Endothelial cell of umbilical vein (primary cell): ENCODE data around the gene SSMEM1. TPM values are rescaled to one million over a fixed set of nuclear protein-coding genes. Genes with fewer than 3 reads are reported as not detected.

ENCODE experiments used
- BruUV-seq: library from RNA; stranded (reverse); fragments of 400-500 nt; replicated peaks from 2 replicates; lab custom pipeline; 2021; lab: Mats Ljungman, UMichigan
- CTCF ChIA-PET: fragments of 300-600, 350-600 bp; sonication (Branson Sonifier 250); formaldehyde crosslinking; loops from one replicate; lab custom pipeline; 2021; ENCODE audit warnings: antibody characterized with exemption, inconsistent platforms; lab: Charles Lee
- POLR2A ChIA-PET: fragments of 300-600, 350-600 bp; sonication (Branson Sonifier 250); formaldehyde crosslinking; loops from one replicate; lab custom pipeline; 2021; ENCODE audit warnings: antibody characterized with exemption, inconsistent platforms; lab: Charles Lee
- DNase-seq: peaks from one replicate; pipeline ENCODE4 v3.0.0-alpha.2; 2011; ENCODE audit warnings: low read depth, low spot score
- FAIRE-seq: peaks from 2 replicates; lab custom pipeline; 2011; peaks lifted over from hg19 to GRCh38; lab: Jason Lieb, UNC
- H2AFZ ChIP-seq: 2 replicates; pipeline ENCODE4 v1.6.0; 2012; ENCODE audit warnings: low read depth, low read length, control low read depth, inconsistent platforms
- H3K27ac ChIP-seq: 2 replicates; pipeline ENCODE4 v1.5.1; 2011; ENCODE audit warnings: low read depth, mild to moderate bottlenecking, control low read depth, low read length, moderate library complexity; ENCODE audit not compliant: insufficient read depth
- H3K27me3 ChIP-seq, 2 experiments: 2 replicates each; pipeline versions ENCODE4 v1.6.0 to v1.6.1; 2011; ENCODE audit warnings: low read length in 2 of 2, mixed read lengths in 1 of 2; ENCODE audit not compliant: control insufficient read depth in 2 of 2, insufficient read depth in 2 of 2
- H3K36me3 ChIP-seq, 2 experiments: 2 replicates in 1 of 2; 3 replicates in 1 of 2; pipeline ENCODE4 v1.5.1; 2011; ENCODE audit warnings: low read length in 2 of 2, mild to moderate bottlenecking in 1 of 2, moderate library complexity in 1 of 2; ENCODE audit not compliant: control insufficient read depth in 2 of 2, insufficient read depth in 2 of 2; ENCODE audit errors: extremely low read depth in 1 of 2
- H3K4me1 ChIP-seq: 3 replicates; pipeline ENCODE4 v1.5.1; 2011; ENCODE audit warnings: mild to moderate bottlenecking, low read length; ENCODE audit not compliant: control insufficient read depth, insufficient read depth; ENCODE audit errors: extremely low read depth
- H3K4me2 ChIP-seq: 2 replicates; pipeline ENCODE4 v1.6.1; 2011; ENCODE audit warnings: low read length, control low read depth, mixed read lengths; ENCODE audit not compliant: insufficient read depth
- H3K4me3 ChIP-seq, 3 experiments: fragments of 200-600 bp in 1 of 3; sonication (generic), shearing (Covaris generic) in 1 of 3; replicated peaks in 1 of 3; 2 replicates each; pipeline ENCODE4 v1.5.1; 2011 to 2016; ENCODE audit warnings: control low read depth in 3 of 3, low read length in 3 of 3, mild to moderate bottlenecking in 2 of 3, inconsistent platforms in 1 of 3, low read depth in 1 of 3, moderate library complexity in 1 of 3; ENCODE audit not compliant: insufficient read depth in 1 of 3
- H3K79me2 ChIP-seq: 2 replicates; pipeline ENCODE4 v1.6.0; 2012; ENCODE audit warnings: low read length, inconsistent platforms; ENCODE audit not compliant: control insufficient read depth, insufficient read depth
- H3K9ac ChIP-seq: replicated peaks from 2 replicates; pipeline ENCODE3; 2011; ENCODE audit warnings: low read length, control low read depth; ENCODE audit not compliant: insufficient read depth; ENCODE audit errors: extremely low read depth
- H3K9me1 ChIP-seq: replicated peaks from 3 replicates; pipeline ENCODE4 v1.6.0; 2011; ENCODE audit warnings: mild to moderate bottlenecking, low read length; ENCODE audit not compliant: control insufficient read depth, insufficient read depth; ENCODE audit errors: extremely low read depth
- H3K9me3 ChIP-seq: replicated peaks from 2 replicates; pipeline ENCODE4 v1.5.1; 2012; ENCODE audit warnings: low read length, inconsistent platforms; ENCODE audit not compliant: control insufficient read depth, insufficient read depth
- H4K20me1 ChIP-seq: replicated peaks from 2 replicates; pipeline ENCODE3; 2011; ENCODE audit warnings: mild to moderate bottlenecking, low read length; ENCODE audit not compliant: control insufficient read depth, insufficient read depth; ENCODE audit errors: extremely low read depth
- EZH2 ChIP-seq: IDR thresholded peaks from 2 replicates; pipeline ENCODE4 v1.6.1; 2012; ENCODE audit warnings: borderline replicate concordance, low read depth, mild to moderate bottlenecking, moderate library complexity, low read length, inconsistent platforms; ENCODE audit not compliant: severe bottlenecking
- FOS ChIP-seq: IDR thresholded peaks from 2 replicates; pipeline ENCODE4 v1.6.1; 2011; ENCODE audit warnings: mild to moderate bottlenecking, low read length, moderate library complexity, borderline replicate concordance; ENCODE audit not compliant: insufficient read depth
- GATA2 ChIP-seq: IDR thresholded peaks from 2 replicates; pipeline ENCODE4 v1.7.0; 2011; ENCODE audit warnings: low read depth, mild to moderate bottlenecking, moderate library complexity, mixed read lengths, low read length; ENCODE audit not compliant: insufficient read length, insufficient read depth
- JUN ChIP-seq: IDR thresholded peaks from 2 replicates; pipeline ENCODE4 v1.6.1; 2011; ENCODE audit warnings: borderline replicate concordance, low read depth; ENCODE audit not compliant: insufficient read length, insufficient read depth
- MAX ChIP-seq: IDR thresholded peaks from 2 replicates; pipeline ENCODE4 v1.6.1; 2011; ENCODE audit not compliant: insufficient read depth, insufficient read length
- MYC ChIP-seq: IDR thresholded peaks from one replicate; pipeline ENCODE4 v1.6.1; 2011; ENCODE audit warnings: mild to moderate bottlenecking, low read depth, low read length
- POLR2A ChIP-seq: IDR thresholded peaks from 2 replicates; pipeline ENCODE4 v1.6.1; 2012; ENCODE audit warnings: low read depth, mild to moderate bottlenecking, control low read depth, low read length
- POLR2AphosphoS5 ChIP-seq: IDR thresholded peaks from 2 replicates; pipeline ENCODE4 v1.6.1; 2012; ENCODE audit warnings: low read depth, mild to moderate bottlenecking, control low read depth, low read length, moderate library complexity; ENCODE audit not compliant: insufficient read depth
- dilution Hi-C: fragments of 300-500 bp; cut with MboI; formaldehyde crosslinking; loops from one replicate; pipeline ENCODE4 v1.15.0; 2019; ENCODE audit warnings: low sequenced_read_pairs; ENCODE audit not compliant: extremely low pct_ligation_motif_present
- intact Hi-C: fragments of 100-400 bp; cut with micrococcal nuclease; formaldehyde crosslinking; loops from one replicate; pipeline ENCODE4 v1.10.0; 2022
- polyA plus RNA-seq, 4 experiments: library from polyadenylated mRNA; depleted of rRNA in 3 of 4; stranded (reverse) in 3 of 4; unstranded in 1 of 4; fragments of >200 nt; gene quantifications; 2 replicates each; pipeline versions ENCODE4 v1.2.1 to v1.2.3, GENCODE V29; 2011 to 2012; ENCODE audit warnings: missing spikeins in 1 of 4
- total RNA-seq: library from RNA; stranded (reverse); gene quantifications from 2 replicates; pipeline ENCODE4 v1.2.3, GENCODE V29; 2021
- TF ChIP-seq, protein P1 (sequence below), 2 donors: IDR thresholded peaks; 1 replicate in 1 of 2; 2 replicates in 1 of 2; pipeline ENCODE4 v1.5.1; 2011; ENCODE audit warnings: low read length in 2 of 2, mild to moderate bottlenecking in 2 of 2, moderate library complexity in 2 of 2, control low read depth in 1 of 2, inconsistent platforms in 1 of 2, low read depth in 1 of 2; ENCODE audit not compliant: insufficient read depth in 1 of 2; ENCODE audit errors: extremely low read depth in 1 of 2

The SSMEM1 gene
- total and polyA plus RNA-seq, 2 donors (not counting 3 experiments of a cell fraction or from before 2014, with no cell fraction given), result not detected

DNA sequence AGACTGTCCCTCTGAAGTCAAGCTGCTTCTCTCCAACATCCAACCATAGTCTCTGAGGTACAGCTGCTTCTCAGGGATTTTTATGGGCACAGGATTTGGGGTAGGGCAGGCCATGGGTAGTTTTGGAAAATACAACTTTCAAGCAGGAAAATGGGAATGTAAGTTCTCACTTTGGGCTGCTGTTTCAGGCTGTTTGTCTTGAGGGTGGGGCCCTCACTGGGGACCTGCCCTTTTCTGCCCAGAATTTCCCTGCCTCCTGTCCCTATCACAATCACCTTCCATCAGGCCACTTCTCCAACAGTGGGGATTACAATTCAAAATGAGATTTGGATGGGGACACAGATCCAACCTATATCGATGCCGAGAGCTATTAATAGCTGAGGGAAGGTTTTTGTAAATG is 24.5 kb downstream of the SSMEM1 start:
- CTCF ChIA-PET, result interaction anchor here (1.4 to 1.6 kb wide), 2 partner anchors 9 to 169 kb away, joined by 3 to 4 read pairs; no protein-coding TSS in a partner anchor
- POLR2A ChIA-PET, result no interaction called here

More for the DNA sequence above, 24.5 kb downstream of the SSMEM1 start:
- FAIRE-seq (no peak), DNase-seq (no peak)
- Histone ChIP-seq H3K4me1 (no peaks in the 10 kb centered on the region), H3K4me2 (no peak overlapping the region), H2AFZ (no peak overlapping the region), H3K27me3 (peaks cover 2 to 6% of the 10 kb centered on the region in 2 experiments), H4K20me1 (no peaks in the 10 kb centered on the region), H3K9ac (no peak overlapping the region), H3K79me2 (no peaks in the 10 kb centered on the region), H3K9me3 (no peaks in the 10 kb centered on the region), H3K36me3 (no peaks in the 10 kb centered on the region), H3K4me3 (no peak overlapping the region), H3K9me1 (no peaks in the 10 kb centered on the region), H3K27ac (no peak overlapping the region)
- no TSS peak for BruUV-seq
- dilution Hi-C loops (no loop called here), intact Hi-C loops (no loop called here)
- TF ChIP-seq EZH2 (no peak), FOS (no peak), POLR2A (no peak), MYC (no peak), POLR2AphosphoS5 (no peak), JUN (no peak), GATA2 (no peak), MAX (no peak)
- TF ChIP-seq, protein P1, sequence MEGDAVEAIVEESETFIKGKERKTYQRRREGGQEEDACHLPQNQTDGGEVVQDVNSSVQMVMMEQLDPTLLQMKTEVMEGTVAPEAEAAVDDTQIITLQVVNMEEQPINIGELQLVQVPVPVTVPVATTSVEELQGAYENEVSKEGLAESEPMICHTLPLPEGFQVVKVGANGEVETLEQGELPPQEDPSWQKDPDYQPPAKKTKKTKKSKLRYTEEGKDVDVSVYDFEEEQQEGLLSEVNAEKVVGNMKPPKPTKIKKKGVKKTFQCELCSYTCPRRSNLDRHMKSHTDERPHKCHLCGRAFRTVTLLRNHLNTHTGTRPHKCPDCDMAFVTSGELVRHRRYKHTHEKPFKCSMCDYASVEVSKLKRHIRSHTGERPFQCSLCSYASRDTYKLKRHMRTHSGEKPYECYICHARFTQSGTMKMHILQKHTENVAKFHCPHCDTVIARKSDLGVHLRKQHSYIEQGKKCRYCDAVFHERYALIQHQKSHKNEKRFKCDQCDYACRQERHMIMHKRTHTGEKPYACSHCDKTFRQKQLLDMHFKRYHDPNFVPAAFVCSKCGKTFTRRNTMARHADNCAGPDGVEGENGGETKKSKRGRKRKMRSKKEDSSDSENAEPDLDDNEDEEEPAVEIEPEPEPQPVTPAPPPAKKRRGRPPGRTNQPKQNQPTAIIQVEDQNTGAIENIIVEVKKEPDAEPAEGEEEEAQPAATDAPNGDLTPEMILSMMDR (IDR thresholded peaks at IDR 0.05; ENCODE audit: extremely low read depth in 1 of 2, insufficient read depth in 1 of 2, low read depth in 1 of 2, low read length in 2 of 2), result no peak
